Measurements from ENCODE around the gene IL9.

Gene IL9

DNA sequence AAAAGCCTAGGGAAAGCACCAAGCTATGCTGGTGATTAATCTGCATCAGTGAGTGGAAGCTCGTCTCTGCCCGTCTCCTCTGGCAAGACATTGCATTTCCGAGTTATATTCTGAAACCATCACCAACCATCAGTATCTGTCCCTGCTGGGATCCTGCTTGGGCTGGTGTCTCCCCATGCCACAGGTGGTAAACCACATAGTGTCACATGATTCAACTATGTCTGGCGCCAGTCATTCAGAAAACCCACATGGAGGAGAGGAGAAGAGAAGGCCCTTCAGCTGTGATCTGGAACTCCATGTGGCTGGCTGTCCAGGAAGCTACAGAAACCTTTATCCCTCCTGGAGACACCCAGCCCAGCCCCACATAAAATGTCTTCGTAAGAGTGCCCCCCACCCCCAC, 4.8 kb downstream of the IL9 start:
- no peak for DNase-seq

DNA sequence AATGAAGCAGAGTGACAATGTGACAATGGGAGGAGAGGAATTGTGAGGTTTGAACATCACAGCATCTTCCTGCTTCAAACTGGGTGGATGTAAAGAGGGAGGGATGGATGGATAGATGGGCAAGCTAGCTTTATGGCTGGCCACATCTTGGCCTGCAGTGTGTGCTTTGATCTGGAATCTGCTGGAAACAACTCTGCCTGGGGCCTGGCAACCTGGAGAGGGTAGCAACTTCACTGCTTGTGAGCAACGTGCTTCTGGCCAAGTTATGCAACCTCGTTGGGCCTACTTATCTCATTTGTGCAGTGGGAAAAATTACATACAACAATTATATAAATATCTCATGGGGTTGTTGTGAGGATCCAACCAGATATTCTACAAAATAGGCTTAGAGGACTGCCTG, 5.3 kb downstream of the IL9 start:
- no peak for DNase-seq

DNA sequence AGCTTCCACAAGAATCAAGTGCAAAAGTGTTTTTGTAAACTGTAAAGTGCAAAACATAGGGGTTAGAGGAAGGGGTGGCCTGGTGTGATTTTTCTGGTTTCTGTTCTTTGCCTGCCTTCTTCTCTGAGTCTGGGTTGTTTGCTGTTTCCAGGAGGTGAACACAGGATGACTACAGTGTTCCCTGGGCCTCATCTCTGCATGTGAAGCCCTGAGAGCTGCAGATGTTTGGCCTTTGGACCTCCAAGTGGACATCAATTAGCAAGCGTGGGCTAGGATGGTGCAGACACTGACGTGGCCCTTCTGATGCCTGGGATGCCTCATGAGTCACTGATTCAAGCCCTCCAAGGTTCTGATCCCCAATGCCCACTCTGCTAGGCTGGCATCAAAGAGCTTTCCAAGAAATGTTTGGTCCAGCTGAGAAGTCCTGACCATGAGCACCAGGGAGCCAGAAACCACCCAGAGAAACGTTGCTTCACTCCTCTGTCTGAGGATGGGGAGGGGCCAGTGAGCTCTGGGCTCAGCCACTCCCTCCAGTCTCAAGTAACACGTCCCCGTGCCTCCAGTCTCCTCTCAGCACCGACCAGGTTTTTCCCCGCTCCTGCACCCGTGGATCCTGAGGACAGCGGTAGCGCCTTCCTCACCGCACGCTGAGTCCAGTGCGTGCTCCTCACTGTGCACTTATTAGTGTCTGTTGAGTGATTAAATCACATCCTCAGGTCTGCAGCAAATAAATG, 7.6 kb downstream of the IL9 start:
- no peak for DNase-seq

DNA sequence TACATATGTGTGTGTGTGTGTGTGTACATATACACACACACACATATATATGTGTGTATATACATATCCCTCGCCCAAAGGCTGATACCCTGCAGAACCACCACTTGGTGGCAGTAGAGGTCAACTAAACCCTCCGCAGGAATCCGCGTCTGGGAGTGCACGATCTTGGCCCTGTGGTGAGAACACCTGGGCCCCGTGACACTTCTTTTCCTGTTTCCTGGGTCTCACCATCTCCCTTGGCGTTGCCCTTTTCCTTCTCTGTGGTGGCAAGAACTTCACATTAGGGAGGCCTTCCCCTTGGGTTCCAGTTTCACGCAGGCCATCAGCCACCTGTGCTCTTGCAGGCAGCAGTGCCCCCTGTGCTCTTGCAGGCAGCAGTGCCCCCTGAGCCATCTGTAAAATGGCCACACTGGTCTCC, 8.2 kb downstream of the IL9 start:
- peak; percentile 71 for DNase-seq

DNA sequence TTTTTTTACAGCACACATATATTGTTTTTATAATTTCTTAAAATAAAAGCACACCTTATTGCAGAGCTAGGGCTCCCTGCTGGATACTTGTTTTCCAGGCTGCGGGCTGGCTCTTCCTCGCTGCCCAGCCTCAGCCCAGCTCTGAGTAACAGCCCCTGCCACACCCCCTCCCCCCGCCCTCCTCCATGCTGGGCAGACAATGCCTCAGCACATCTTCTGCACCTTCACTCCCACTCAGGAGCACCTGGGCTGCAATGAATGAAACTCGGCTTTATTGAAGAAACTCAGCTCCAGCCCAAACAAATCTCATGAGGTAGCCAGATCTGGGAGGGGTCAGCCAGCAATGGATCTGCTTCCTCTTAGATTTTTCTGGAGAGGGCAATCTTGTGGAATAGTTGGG, 9.5 kb downstream of the IL9 start:
- DNase-seq = no peak

DNA sequence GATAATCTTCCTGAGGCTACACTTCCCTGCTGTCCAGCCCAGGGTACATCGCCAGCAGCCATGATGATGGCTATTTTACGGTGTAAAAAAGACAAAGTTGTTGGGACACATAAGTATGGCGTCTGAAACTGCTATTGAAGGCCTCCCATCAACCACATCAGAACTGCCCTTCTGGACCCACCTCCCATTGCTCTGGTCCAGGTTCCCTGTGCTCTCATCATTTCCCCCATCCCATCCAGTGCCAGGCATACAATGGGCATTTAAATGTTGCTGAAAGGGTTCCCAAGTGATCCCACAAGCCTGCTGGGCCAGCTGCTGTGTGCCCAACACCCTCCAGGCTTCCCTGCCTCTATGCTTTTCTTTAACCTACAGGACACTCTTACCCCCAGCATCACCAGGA, 10.6 kb downstream of the IL9 start:
- DNase-seq = no peak

DNA sequence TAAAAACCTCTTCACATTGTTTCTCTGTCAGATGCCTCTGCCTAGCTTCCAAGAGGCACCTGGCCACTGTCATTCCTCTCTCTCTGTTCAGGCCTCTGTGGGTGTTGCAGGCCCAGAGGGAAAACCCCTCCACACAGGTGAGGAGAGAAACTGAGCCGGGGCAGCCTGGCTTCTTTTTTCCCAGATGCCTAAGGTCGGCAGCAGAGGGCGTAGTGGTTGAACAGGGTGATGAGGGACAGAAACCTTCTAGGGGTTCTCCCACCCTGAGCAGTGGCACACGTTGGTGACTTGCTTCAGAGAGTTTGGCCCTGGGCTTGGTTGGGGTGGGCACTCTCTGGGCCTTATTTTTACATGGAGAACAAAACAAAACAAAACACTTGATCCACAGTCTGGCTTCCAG, 12.2 kb downstream of the IL9 start:
- DNase-seq = no peak

DNA sequence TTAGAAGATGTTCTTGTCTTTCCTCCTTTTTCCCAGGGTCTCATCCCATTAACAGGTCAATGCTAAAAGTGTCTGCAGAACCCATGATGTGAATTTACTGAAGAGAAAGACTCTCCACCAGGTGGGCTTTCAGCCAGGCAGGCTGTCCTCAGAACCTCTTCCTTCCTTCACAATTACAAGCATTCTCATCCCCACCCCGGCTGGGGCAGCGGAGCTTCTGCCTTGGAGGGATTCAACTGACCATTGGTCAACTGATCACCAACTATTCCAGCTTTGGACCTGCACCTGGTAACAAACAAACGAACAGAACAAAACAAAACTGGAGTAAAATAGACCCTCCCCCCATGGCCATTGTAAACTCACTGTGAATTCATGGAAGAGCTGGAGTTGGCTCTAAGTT, 12.6 kb downstream of the IL9 start:
- DNase-seq = no peak

DNA sequence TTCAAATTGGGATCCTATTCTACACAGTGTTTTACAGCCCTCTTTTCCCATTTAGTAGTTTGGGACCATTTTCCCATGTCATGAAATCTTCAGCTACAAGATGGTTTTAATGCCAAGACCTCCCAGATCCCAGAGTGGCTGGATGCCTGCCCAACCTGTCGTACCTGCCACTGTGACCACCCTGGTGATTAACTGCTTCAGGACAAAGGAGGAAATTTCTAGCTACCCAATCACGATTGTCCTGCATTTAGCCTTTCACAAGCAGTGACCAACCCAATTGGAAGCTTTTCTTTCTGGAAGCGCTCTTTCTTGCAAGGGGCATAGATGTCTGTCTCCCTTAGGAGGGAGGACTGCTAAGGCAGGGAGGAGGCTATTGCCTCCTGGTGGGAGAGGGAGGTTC, 13.8 kb downstream of the IL9 start:
- no peak for DNase-seq

DNA sequence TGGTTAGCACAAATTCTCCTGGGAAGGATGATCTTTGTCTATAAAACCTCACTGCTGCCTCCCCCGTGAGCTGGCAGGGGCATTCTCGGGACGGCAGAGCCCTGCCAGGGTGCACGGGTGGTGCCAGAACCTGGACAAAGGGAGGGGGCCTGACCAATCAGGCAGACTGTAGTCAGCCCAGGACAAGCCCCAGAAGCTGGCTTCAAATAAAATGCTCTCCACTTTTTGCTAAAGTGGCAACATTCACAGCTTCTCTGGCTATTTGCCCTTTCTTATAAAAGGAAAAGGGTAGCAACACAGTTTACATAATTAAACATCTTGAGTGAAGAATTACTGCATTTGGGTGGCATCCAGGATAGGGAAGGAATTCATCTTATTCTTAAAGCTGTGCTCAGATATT, 14.4 kb downstream of the IL9 start:
- no peak for DNase-seq

DNA sequence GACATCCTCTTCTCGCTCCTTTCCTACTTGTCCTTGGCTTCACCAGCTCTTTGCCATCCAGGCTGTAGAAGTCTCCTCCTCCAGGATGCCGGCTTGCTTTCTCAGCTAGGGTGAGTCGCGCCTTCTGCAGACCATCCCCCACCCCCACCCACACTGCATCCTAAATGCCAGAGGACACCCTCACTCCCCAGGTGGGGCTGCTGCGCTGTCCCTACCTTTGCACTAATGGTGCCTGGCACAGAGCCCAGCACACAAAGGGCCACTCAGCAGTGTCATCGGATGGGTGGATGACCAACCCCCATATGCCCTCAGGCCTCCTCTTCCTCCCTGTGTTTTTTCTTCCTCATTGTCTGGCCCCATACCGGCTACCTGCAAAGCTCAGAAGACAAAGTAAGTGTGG, 14.8 kb downstream of the IL9 start:
- no peak for DNase-seq

DNA sequence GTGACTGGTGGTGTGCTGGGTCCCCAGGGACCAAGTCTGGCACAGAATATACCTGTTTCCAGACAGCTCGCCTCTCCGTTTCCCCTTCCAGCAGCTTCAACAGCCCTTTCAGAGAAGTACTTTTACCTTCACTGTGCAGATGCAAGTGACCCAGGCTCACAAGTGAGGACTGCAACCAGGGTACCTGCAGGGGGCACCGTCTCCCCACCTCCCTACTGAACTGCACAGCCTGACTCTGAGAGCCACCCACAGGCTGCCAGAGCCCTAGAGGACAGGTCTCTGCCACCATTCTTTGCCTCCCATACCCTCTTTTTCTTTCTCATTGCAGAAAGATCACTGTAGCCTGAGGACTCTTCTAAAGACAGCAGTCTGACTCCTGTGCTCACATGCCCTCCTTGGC, 15.4 kb downstream of the IL9 start:
- DNase-seq = no peak

DNA sequence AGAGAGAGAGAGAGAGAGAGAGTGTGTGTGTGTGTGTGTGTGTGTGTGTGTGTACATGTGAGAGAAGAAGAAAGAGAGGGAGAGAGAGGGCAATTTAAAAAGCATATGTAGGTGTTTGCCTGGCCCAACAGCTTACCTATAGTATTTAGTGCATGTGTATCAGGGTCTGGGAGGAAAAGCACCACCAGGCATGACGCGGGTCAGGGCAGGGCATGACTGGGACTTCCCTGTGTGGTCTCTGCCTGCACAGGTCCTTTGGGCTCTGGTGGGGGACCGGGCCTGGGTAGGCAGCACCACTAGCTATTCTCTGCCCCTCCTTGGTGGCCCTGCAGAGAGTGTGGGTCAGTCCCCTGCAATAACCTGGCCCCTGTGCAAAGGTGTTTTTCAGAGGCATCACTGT, 16.1 kb downstream of the IL9 start:
- no peak for DNase-seq

DNA sequence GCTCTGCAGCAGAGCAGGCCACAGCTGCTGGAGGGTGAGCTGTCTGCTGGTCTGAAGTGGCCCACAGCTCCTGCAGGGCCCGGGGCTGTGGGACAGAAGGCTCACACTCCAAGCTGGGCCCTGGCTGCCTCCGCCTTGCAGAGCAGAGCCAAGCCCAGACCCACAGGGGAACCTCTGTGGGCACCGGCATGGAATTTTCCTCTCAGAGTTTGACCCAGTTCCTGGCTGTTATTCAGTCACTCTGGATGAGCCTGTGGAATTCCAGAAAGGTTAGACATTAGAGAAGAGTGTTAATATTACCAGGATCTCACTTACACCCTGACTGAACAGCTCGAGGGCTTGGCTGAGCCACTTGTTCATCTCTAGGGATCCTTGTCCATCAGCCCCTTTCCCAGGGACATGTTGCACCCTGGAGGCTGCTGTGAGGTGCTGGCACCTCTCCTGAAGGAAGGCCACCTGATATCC, 17.5 kb downstream of the IL9 start:
- DNase-seq = no peak

DNA sequence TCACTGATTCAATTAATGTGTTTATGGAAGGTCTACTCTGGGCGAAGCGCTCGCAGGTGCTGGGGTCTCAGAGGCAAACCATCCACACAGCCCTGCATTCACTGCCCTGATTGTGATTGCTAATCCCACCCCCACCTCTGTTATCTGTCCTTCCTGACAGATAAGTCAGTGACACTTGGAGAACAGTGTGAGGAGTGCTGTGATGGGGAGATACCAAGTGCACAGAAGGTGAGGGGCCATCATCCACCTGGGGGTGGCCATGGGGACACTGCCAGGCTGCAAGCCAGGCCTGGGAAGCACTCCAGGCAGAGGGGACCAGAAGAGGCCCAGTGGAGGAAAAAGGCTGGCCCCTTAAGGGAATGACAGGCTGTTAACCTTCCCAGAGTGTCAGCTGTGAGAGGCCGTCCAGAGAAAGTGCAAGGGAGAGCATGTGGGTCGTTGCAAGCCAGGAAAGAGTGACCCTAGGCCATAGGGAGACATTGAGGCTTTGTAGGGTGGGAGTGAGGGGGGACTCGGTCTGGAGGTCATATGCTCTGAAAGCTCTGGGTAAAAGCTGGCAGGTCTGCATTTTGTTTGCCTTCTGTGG, 18.0 kb downstream of the IL9 start:
- no peak for DNase-seq

DNA sequence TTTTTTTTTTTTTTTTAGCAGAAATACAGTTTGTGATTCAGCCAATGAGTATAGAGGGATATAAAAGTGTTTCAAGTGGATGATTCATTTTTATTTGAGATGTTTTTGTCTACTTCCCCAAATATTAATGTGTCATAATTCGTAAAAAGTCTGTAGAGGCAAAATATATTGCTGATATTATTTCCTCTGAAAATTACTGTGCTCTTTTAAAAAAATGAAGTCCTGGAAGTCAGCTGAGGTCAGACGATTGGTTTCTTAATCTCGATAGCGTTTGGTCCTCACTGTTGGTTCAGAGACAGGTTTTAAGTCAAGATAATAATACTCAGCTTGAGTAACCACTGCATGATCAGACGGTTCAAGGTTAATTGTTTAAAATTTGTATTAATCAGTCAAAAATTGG, 19.5 kb downstream of the IL9 start:
- DNase-seq = no peak

DNA sequence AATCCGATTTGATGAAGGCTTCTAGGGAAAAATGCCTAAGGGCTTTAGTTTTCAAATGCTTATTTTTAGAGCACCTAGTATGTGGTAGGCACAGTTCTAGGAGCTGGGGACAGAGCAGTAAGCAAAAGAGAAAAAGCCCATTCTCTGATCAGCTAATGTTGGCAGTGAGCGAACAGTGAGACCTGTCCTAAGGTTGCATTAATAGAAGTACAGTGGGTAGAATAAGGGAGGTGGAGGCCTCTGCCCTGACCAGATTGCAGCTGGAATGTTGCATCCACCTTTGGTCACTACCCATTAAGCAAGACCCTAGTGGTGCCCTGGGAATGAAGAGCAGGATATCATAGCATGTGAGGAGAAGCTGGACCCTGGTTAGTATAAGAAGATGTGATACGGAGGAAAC, 20.1 kb downstream of the IL9 start:
- DNase-seq = no peak

DNA sequence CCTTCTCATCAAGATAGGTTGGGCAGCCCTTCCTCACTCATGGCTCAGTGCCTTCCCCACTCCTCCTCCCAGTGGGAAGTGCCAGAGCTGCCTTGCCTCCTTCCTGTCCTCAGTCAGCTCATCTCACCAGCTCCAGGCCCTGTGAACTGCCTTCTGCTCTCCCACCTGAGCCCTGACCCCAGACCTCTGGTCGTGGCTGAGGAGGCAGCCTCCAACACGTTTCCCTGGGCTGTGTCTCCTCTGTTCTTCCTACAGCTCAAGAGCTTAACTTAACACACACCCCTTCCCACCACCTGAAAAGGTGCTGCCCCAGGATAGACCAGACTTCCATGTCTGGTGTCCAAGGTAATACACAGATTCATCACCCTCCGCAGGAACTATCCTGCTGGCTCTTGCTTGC, 21.2 kb downstream of the IL9 start:
- DNase-seq = no peak

DNA sequence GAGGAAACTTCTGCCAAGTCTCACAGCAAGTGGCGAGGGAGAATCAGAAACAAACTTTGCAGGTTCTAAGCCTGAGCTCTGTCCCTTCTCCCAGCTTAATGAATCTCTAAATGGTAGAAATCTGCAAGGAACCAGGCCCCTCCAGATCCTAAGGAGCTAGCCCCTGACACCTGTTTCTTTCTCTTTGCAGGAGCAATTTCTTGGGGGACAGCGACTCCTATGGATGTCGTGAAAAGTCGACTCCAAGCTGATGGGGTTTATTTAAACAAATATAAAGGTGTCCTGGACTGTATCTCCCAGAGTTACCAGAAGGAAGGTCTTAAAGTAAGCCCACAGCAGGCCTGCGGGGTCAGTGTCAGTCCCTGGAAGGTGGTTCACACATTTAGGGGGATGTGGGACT, 21.8 kb downstream of the IL9 start:
- DNase-seq = no peak

DNA sequence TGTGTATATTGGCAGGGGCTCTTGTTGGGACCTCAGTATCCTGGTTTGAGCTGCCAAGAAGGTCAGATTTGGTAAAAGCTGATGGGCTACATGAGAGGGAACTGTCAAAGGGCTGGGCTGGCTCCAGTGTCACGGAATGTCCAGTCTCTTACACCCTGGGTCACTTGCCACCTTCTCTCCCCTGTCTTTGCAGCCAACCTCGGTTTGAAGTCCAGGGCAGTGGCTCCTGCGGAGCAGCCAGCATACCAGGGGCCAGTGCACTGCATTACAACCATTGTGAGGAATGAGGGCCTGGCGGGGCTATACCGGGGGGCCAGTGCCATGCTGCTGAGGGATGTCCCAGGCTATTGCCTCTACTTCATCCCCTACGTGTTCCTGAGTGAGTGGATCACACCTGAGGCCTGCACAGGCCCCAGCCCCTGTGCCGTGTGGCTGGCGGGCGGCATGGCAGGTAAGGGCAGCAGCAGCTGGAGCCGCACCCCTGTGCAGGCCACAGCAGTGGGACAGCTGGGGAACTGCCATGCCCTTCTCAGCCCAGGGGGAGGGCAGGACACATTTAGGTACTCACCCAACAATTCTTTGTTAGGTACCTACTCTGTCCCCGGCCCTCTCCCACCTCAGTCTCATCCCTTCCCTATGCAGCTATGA, 24.2 kb downstream of the IL9 start:
- no peak for DNase-seq

DNA sequence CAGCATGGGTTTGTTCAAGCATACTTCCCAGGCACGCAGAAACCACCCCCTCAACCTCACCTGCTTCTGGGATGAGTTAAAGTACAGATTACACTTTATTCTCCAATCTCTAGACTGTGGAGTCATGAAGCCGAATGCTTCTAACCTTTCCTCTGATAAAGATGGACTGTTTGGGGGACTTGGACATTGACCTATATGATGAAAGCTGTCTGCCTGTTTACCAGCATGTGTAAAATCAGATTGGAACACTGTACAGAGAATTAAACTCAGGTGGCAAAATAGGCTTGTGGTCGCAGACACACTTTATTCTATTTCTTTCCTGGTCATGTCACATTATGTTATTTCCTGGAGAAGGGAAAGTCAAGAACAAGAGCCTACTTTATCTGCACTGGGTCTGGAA, 25.7 kb downstream of the IL9 start:
- DNase-seq = no peak

DNA sequence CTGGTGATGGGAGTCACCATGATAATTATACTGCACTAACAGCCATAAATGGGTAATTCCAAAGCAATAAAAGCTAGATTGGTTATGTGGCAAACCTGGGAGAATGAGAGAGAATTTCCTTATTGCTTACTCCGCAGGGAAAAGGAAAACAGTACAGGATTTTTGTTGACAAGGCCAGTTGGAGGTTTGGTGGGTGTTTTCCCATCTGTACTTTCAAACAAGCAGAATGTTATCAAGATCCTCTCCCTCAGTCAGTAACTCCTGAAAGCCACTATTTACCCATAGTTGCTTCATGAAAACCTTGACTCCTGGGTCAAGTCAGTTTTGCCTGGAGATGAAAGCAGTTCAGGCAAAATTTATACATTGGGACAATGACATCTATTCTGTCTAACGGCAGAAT, 26.4 kb downstream of the IL9 start:
- DNase-seq = no peak

DNA sequence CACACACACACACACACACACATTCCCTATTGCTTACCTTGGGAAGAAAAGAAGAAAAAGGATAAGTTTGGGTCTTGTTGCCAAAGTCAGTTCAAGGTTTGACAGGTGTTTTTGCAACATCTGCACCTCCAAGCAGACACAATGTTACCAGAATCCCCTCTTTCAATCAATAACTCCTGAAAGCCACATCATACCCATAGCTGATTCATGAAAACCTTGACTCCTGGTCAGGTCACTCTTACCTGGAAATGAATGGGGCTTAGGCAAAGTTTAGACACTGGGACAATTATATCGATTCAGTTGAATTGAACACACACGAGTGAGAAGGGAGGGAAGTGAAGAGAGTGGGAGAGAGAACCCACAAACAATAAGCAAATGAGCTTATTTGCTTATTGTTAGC, 27.0 kb downstream of the IL9 start:
- no peak for DNase-seq

DNA sequence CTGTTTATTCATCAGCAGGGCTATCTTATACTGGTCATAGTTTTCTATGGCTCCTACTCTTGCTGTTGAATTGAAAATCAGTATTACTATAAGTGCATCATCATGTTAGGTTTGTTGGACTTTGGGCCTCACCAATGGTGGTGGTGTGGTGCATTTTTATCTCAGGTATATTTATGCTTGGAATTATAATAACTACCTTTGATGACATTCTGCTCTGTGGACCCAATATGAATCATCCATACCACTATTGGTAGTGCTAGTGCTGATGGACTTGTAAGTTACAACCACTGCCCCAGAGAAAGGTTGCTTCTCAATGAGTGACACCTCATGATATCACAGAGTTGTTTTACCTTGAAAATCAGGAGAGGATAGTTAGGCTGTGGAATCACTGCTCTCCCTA, 28.0 kb downstream of the IL9 start:
- no peak for DNase-seq

DNA sequence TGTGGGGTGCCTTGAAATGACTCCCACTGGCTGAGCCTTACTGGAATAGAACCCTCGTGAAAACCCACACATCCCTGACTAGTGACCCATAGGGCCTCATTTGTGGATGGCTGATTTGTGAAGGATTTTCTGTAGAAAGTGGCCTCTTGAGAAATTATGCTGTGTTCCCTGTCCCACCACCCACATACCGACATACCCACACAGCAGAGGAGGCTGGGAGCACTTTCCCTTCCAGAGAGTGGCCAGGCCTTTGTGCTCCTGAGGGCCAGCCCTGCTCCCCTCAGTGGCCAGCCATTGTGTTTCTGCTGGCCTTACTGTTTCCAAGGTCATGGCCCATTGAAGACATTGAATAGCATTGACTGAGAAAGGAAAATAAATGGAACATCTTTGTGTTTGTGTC, 29.6 kb downstream of the IL9 start:
- DNase-seq = no peak

Data from right forelimb (tissue), 1 donor.